Activated naive CD8-positive, alpha-beta T cell treated with anti-CD3 and anti-CD28 coated beads, Interleukin-2, amount 50 U/mL, for 24 hours (primary cell): ENCODE results near the gene SPACDR.
"Not testable (repeated sequence)": the region's sequence is repeated elsewhere in the genome, so short reads cannot be mapped to it uniquely, and the experiment has no call there.

ENCODE experiments used
- ATAC-seq: fragments of 150-1000 bp; cut with Tn5 transposase; one replicate; pipeline ENCODE4 v1.10.0; 2021
- DNase-seq: peaks from one replicate; pipeline ENCODE4 v3.0.0; 2021
- H3K27ac Mint-ChIP-seq: one replicate; pipeline ENCODE4 v1.8.0; 2021; ENCODE audit warnings: mild to moderate bottlenecking, mixed read lengths
- H3K27me3 Mint-ChIP-seq: one replicate; pipeline ENCODE4 v1.8.0; 2021; ENCODE audit warnings: mixed read lengths
- H3K36me3 Mint-ChIP-seq: one replicate; pipeline ENCODE4 v1.8.0; 2021; ENCODE audit warnings: low read depth, mixed read lengths
- H3K4me1 Mint-ChIP-seq: one replicate; pipeline ENCODE4 v1.8.0; 2021; ENCODE audit warnings: mixed read lengths
- H3K4me3 Mint-ChIP-seq: one replicate; pipeline ENCODE4 v1.8.0; 2021; ENCODE audit warnings: mild to moderate bottlenecking, moderate library complexity, mixed read lengths
- H3K9me3 Mint-ChIP-seq: one replicate; pipeline ENCODE4 v1.8.0; 2021; ENCODE audit warnings: mixed read lengths

SPACDR gene

GRCh38 chr7:100457033-100457432 is 7.0 kb downstream of the SPACDR start:
- H3K9me3 Mint-ChIP-seq = no peaks in the 10 kb centered on the region
- no peaks in the 10 kb centered on the region for H3K27me3 Mint-ChIP-seq
- H3K36me3 Mint-ChIP-seq = peaks cover 2% of the 10 kb centered on the region
- DNase-seq (no peak), ATAC-seq (no peak)
- H3K4me3 Mint-ChIP-seq = no peak overlapping the region
- H3K4me1 Mint-ChIP-seq = no peaks in the 10 kb centered on the region
- no peak overlapping the region for H3K27ac Mint-ChIP-seq

GRCh38 chr7:100456562-100456961 is 7.5 kb downstream of the SPACDR start:
- H3K4me1 Mint-ChIP-seq = no peaks in the 10 kb centered on the region
- H3K27me3 Mint-ChIP-seq = no peaks in the 10 kb centered on the region
- H3K27ac Mint-ChIP-seq = no peak overlapping the region
- no peak overlapping the region for H3K4me3 Mint-ChIP-seq
- ATAC-seq (no peak), DNase-seq (no peak)
- peaks cover 2% of the 10 kb centered on the region for H3K36me3 Mint-ChIP-seq
- H3K9me3 Mint-ChIP-seq = no peaks in the 10 kb centered on the region

GRCh38 chr7:100455206-100455605 is 8.9 kb downstream of the SPACDR start:
- Mint-ChIP-seq H3K4me1 (peaks cover 6% of the 10 kb centered on the region), H3K9me3 (no peaks in the 10 kb centered on the region), H3K27me3 (no peaks in the 10 kb centered on the region), H3K4me3 (no peak overlapping the region), H3K36me3 (peaks cover 2% of the 10 kb centered on the region), H3K27ac (no peak overlapping the region)
- no peak for DNase-seq
- no peak for ATAC-seq

- not testable (repeated sequence) for H3K36me3 Mint-ChIP-seq, H3K27me3 Mint-ChIP-seq, ATAC-seq, H3K4me1 Mint-ChIP-seq, DNase-seq, H3K27ac Mint-ChIP-seq, H3K4me3 Mint-ChIP-seq, H3K9me3 Mint-ChIP-seq
These were observed 10.2 kb downstream of the SPACDR start for GRCh38 chr7:100453854-100454253.

- ATAC-seq = no peak
- Mint-ChIP-seq H3K4me1 (peaks cover 7% of the 10 kb centered on the region), H3K27ac (no peak overlapping the region), H3K36me3 (no peaks in the 10 kb centered on the region), H3K9me3 (no peaks in the 10 kb centered on the region), H3K27me3 (no peaks in the 10 kb centered on the region), H3K4me3 (no peak overlapping the region)
- DNase-seq = no peak
These were observed 11.5 kb downstream of the SPACDR start for GRCh38 chr7:100452513-100452912.

- Mint-ChIP-seq H3K9me3 (no peaks in the 10 kb centered on the region), H3K27me3 (no peaks in the 10 kb centered on the region), H3K36me3 (no peaks in the 10 kb centered on the region), H3K4me1 (peaks cover 20% of the 10 kb centered on the region), H3K4me3 (no peak overlapping the region), H3K27ac (no peak overlapping the region)
- ATAC-seq (no peak), DNase-seq (no peak)
These were observed 14.8 kb downstream of the SPACDR start for GRCh38 chr7:100449190-100449795.

- not testable (repeated sequence) for ATAC-seq, H3K36me3 Mint-ChIP-seq, H3K27me3 Mint-ChIP-seq, H3K9me3 Mint-ChIP-seq, DNase-seq, H3K4me3 Mint-ChIP-seq, H3K27ac Mint-ChIP-seq
- peaks cover 26% of the 10 kb centered on the region for H3K4me1 Mint-ChIP-seq
These were observed 16.7 kb downstream of the SPACDR start for GRCh38 chr7:100447363-100447762.

- no peak for DNase-seq
- ATAC-seq = no peak
- Mint-ChIP-seq H3K36me3 (no peaks in the 10 kb centered on the region), H3K9me3 (no peaks in the 10 kb centered on the region), H3K4me1 (peaks cover 26% of the 10 kb centered on the region), H3K27me3 (no peaks in the 10 kb centered on the region), H3K27ac (no peak overlapping the region), H3K4me3 (no peak overlapping the region)
These were observed 18.0 kb downstream of the SPACDR start for GRCh38 chr7:100446040-100446439.

GRCh38 chr7:100444311-100445278 is 19.5 kb downstream of the SPACDR start:
- ATAC-seq (peak; percentile 71), DNase-seq (no peak)
- Mint-ChIP-seq H3K27ac (peak overlapping the region; percentile 77), H3K36me3 (no peaks in the 10 kb centered on the region), H3K4me1 (peaks cover 19% of the 10 kb centered on the region), H3K27me3 (no peaks in the 10 kb centered on the region), H3K9me3 (no peaks in the 10 kb centered on the region), H3K4me3 (no peak overlapping the region)

- Mint-ChIP-seq H3K36me3 (no peaks in the 10 kb centered on the region), H3K4me3 (no peak overlapping the region), H3K27ac (no peak overlapping the region), H3K4me1 (peaks cover 19% of the 10 kb centered on the region), H3K9me3 (no peaks in the 10 kb centered on the region), H3K27me3 (no peaks in the 10 kb centered on the region)
- DNase-seq (no peak), ATAC-seq (no peak)
These were observed 20.8 kb downstream of the SPACDR start for GRCh38 chr7:100443096-100443840.

GRCh38 chr7:100441641-100442535 is 22.2 kb downstream of the SPACDR start:
- DNase-seq = no peak
- no peak for ATAC-seq
- H3K27ac Mint-ChIP-seq = no peak overlapping the region
- H3K27me3 Mint-ChIP-seq = no peaks in the 10 kb centered on the region
- no peak overlapping the region for H3K4me3 Mint-ChIP-seq
- H3K36me3 Mint-ChIP-seq = no peaks in the 10 kb centered on the region
- H3K4me1 Mint-ChIP-seq = peaks cover 19% of the 10 kb centered on the region
- no peaks in the 10 kb centered on the region for H3K9me3 Mint-ChIP-seq

- ATAC-seq, H3K4me3 Mint-ChIP-seq, H3K27ac Mint-ChIP-seq: not testable (repeated sequence)
These were observed 24.8 kb downstream of the SPACDR start for GRCh38 chr7:100439244-100439643.

GRCh38 chr7:100438731-100439130 is 25.3 kb downstream of the SPACDR start:
- not testable (repeated sequence) for DNase-seq, H3K27me3 Mint-ChIP-seq, H3K4me3 Mint-ChIP-seq, H3K9me3 Mint-ChIP-seq, H3K27ac Mint-ChIP-seq, ATAC-seq
- Mint-ChIP-seq H3K4me1 (peaks cover 20% of the 10 kb centered on the region), H3K36me3 (peaks cover 21% of the 10 kb centered on the region)

More at GRCh38 chr7:100439244-100439643, 24.8 kb downstream of the SPACDR start:
- Mint-ChIP-seq H3K36me3 (peaks cover 16% of the 10 kb centered on the region), H3K4me1 (peaks cover 20% of the 10 kb centered on the region)
- DNase-seq, H3K27me3 Mint-ChIP-seq, H3K9me3 Mint-ChIP-seq: not testable (repeated sequence)

GRCh38 chr7:100438172-100438571 is 25.9 kb downstream of the SPACDR start:
- no peak overlapping the region for H3K4me3 Mint-ChIP-seq
- H3K9me3 Mint-ChIP-seq = no peaks in the 10 kb centered on the region
- DNase-seq = no peak
- no peak overlapping the region for H3K27ac Mint-ChIP-seq
- H3K4me1 Mint-ChIP-seq = peaks cover 25% of the 10 kb centered on the region
- ATAC-seq = no peak
- no peaks in the 10 kb centered on the region for H3K27me3 Mint-ChIP-seq
- H3K36me3 Mint-ChIP-seq = peaks cover 26% of the 10 kb centered on the region
